HepG2 (cell line): Measurements from ENCODE around the gene UCN3. TPM values are rescaled to one million over a fixed set of nuclear protein-coding genes. Genes with fewer than 3 reads are reported as not detected.
A peak's percentile ranks its signal among the peaks of the same experiment; 100 is the strongest.

ENCODE experiments used
- ATAC-seq: fragments of 200-7000 bp; cut with Tn5 transposase; 3 replicates; pipeline ENCODE4 v1.9.1; 2020; ENCODE audit warnings: mild to moderate bottlenecking, moderate library complexity
- BruUV-seq: library from RNA; stranded (reverse); fragments of 400-500 nt; replicated peaks from 2 replicates; lab custom pipeline; 2021; lab: Mats Ljungman, UMichigan
- CTCF ChIA-PET: fragments of 300-600 bp; formaldehyde crosslinking; extraction: SDS; loops from one replicate; lab custom pipeline; 2021; ENCODE audit warnings: low total read pairs, inconsistent platforms, low intra/inter-chr PET ratio; lab: Yijun Ruan, JAX
- POLR2A ChIA-PET: fragments of 350-600 bp; sonication (Branson Sonifier 250); formaldehyde crosslinking; loops from one replicate; lab custom pipeline; 2020; ENCODE audit warnings: antibody characterized with exemption, inconsistent platforms; lab: Yijun Ruan, JAX
- DNase-seq: peaks from one replicate; pipeline ENCODE4 v3.0.0-alpha.2; 2015; ENCODE audit warnings: low spot score
- FAIRE-seq: peaks from 3 replicates; lab custom pipeline; 2011; peaks lifted over from hg19 to GRCh38; lab: Jason Lieb, UNC
- H2AFZ ChIP-seq: one replicate; pipeline ENCODE4 v1.6.1; 2011; ENCODE audit warnings: low read length, inconsistent platforms
- H3K27ac ChIP-seq: fragments of 300-600 bp; 3 replicates; pipeline ENCODE4 v1.8.0; 2011; ENCODE audit warnings: mixed run types, mild to moderate bottlenecking, mixed read lengths, low read length, inconsistent platforms; ENCODE audit not compliant: insufficient read depth; ENCODE audit errors: extremely low read length
- H3K27me3 ChIP-seq, 2 experiments: fragments of 200-600 bp in 1 of 2; 2 replicates in 1 of 2; 3 replicates in 1 of 2; pipeline versions ENCODE4 v1.6.0 to v1.8.0; 2011; ENCODE audit warnings: low read length in 2 of 2, mild to moderate bottlenecking in 2 of 2, moderate library complexity in 2 of 2, inconsistent platforms in 1 of 2; ENCODE audit not compliant: insufficient read depth in 2 of 2, control insufficient read depth in 1 of 2
- H3K36me3 ChIP-seq, 2 experiments: fragments of 200-600 bp in 1 of 2; replicated peaks in 1 of 2; 2 replicates in 1 of 2; 3 replicates in 1 of 2; pipeline versions ENCODE4 v1.5.1 to v1.8.0; 2011; ENCODE audit warnings: low read length in 2 of 2, inconsistent platforms in 1 of 2; ENCODE audit not compliant: insufficient read depth in 2 of 2, control insufficient read depth in 1 of 2
- H3K4me1 ChIP-seq: 2 replicates; pipeline ENCODE4 v1.5.1; 2012; ENCODE audit warnings: low read length, inconsistent platforms; ENCODE audit not compliant: insufficient read depth
- H3K4me2 ChIP-seq: 2 replicates; pipeline ENCODE4 v1.6.0; 2011; ENCODE audit warnings: low read depth, low read length, inconsistent platforms
- H3K4me3 ChIP-seq, 3 experiments: fragments of 200-600 bp in 1 of 3; sonication (generic), shearing (Covaris generic) in 1 of 3; replicated peaks in 1 of 3; 2 replicates each; pipeline ENCODE4 v1.5.1; 2011 to 2016; ENCODE audit warnings: low read length in 3 of 3, inconsistent platforms in 2 of 3, low read depth in 2 of 3, mild to moderate bottlenecking in 2 of 3, control low read depth in 1 of 3, mixed read lengths in 1 of 3; ENCODE audit not compliant: insufficient read depth in 1 of 3
- H3K79me2 ChIP-seq: one replicate; pipeline ENCODE4 v1.6.1; 2011; ENCODE audit warnings: low read length, inconsistent platforms; ENCODE audit not compliant: insufficient read depth
- H3K9ac ChIP-seq: 2 replicates; pipeline ENCODE4 v1.6.0; 2011; ENCODE audit warnings: mild to moderate bottlenecking, low read depth, low read length, inconsistent platforms; ENCODE audit not compliant: insufficient read depth
- H3K9me3 ChIP-seq: 2 replicates; pipeline ENCODE4 v1.5.1; 2012; ENCODE audit warnings: mild to moderate bottlenecking, low read length
- H4K20me1 ChIP-seq: 2 replicates; pipeline ENCODE4 v1.6.0; 2011; ENCODE audit warnings: inconsistent platforms, mild to moderate bottlenecking, low read length, moderate library complexity; ENCODE audit not compliant: insufficient read depth
- TRAFD1 ChIP-seq: sonication (generic); formaldehyde crosslinking; IDR thresholded peaks from 2 replicates; pipeline ENCODE4 v1.5.1; 2020; ENCODE audit warnings: missing genetic modification reagents, mild to moderate bottlenecking, borderline replicate concordance
- ZNF629 ChIP-seq: sonication (generic); formaldehyde crosslinking; conservative IDR thresholded peaks from 2 replicates; pipeline ENCODE4 v1.5.0; 2020; ENCODE audit warnings: missing genetic modification reagents
- WGBS: methylation state at CpG from one replicate; pipeline ENCODE4 v1.1.6; 2017; ENCODE audit warnings: low lambda C conversion rate; 5-methylcytosine and 5-hydroxymethylcytosine counted together
- in situ Hi-C: cut with HindIII; loops from 2 replicates; pipeline ENCODE4 v1.10.0; 2017; ENCODE audit warnings: low pct_unique_long_range_greater_than_20kb; ENCODE audit not compliant: extremely low pct_ligation_motif_present
- intact Hi-C: fragments of 100-400 bp; cut with micrococcal nuclease; formaldehyde crosslinking; loops from one replicate; pipeline ENCODE4 v1.10.0; 2022; ENCODE audit not compliant: unreplicated experiment
- polyA plus RNA-seq, 8 experiments: library from polyadenylated mRNA; depleted of rRNA in 3 of 8; stranded (reverse) in 7 of 8; unstranded in 1 of 8; fragments of >200 nt; fragmentation: Illumina TruSeq in 4 of 8; extraction: Trizol in 4 of 8; gene quantifications; 2 replicates each; pipeline versions ENCODE4 v1.2.1 to v1.2.3, GENCODE V29; 2011 to 2016; ENCODE audit warnings: low read depth in 4 of 8, missing spikeins in 1 of 8, mixed read lengths in 1 of 8; ENCODE audit not compliant: insufficient read depth in 1 of 8
- total RNA-seq, 5 experiments: library from RNA; depleted of rRNA; stranded (reverse); fragments of >200 nt; fragmentation: Illumina TruSeq; extraction: Trizol; gene quantifications; 2 replicates each; pipeline ENCODE4 v1.2.3, GENCODE V29; 2016; ENCODE audit warnings: low read depth in 1 of 5

Gene UCN3
- total and polyA plus RNA-seq, 2 of the 13 experiments (the other 11 are each of a cell fraction or from before 2014, with no cell fraction given): not detected

- DNase-seq (peak; percentile 12), ATAC-seq (peak; percentile 55)
- H3K27ac ChIP-seq: peak overlapping the region; percentile 30
Observed at GRCh38 chr10:5413012-5413938, 48.5 kb downstream of the UCN3 start.

More at GRCh38 chr10:5413012-5413938, 48.5 kb downstream of the UCN3 start:
- peaks cover 0 to 10% of the 10 kb centered on the region in 2 experiments; a peak in 1 of 5 replicates for H3K27me3 ChIP-seq
- POLR2A ChIA-PET: interaction anchor here (0.6 kb wide), 1 partner anchor 278 kb away, joined by 3 read pairs; no protein-coding TSS in a partner anchor
- H3K4me2 ChIP-seq: peak overlapping the region; percentile 87
- peak; percentile 31; the same call in 1 of the 2 replicates for TF ChIP-seq ZNF629 (CRISPR knock-in tag)
- no peak for TF ChIP-seq TRAFD1 (CRISPR knock-in tag)
- peak overlapping the region; percentile 65 to 92 (median 83) for H3K4me3 ChIP-seq
- FAIRE-seq: peak; percentile 15
- H4K20me1 ChIP-seq: no peaks in the 10 kb centered on the region
- CTCF ChIA-PET: no interaction called here
- intact Hi-C loops: no loop called here
- H3K79me2 ChIP-seq: peaks cover 53% of the 10 kb centered on the region
- BruUV-seq: TSS peak; percentile 49
- peak overlapping the region; percentile 53 for H3K9ac ChIP-seq
- H3K36me3 ChIP-seq: no peaks in the 10 kb centered on the region
- peaks cover 30% of the 10 kb centered on the region for H3K4me1 ChIP-seq
- 11% methylated on average over 14 of the region's 20 CpGs for WGBS
- no peaks in the 10 kb centered on the region for H3K9me3 ChIP-seq
- no peak overlapping the region for H2AFZ ChIP-seq
- in situ Hi-C loops: no loop called here
